ENCODE results near the gene PFDN1. TPM values are rescaled to one million over a fixed set of nuclear protein-coding genes. Genes with fewer than 3 reads are reported as not detected.

The PFDN1 gene
- total and polyA plus RNA-seq, 4 donors: 57.0 to 127 (median 95.8) TPM

DNA sequence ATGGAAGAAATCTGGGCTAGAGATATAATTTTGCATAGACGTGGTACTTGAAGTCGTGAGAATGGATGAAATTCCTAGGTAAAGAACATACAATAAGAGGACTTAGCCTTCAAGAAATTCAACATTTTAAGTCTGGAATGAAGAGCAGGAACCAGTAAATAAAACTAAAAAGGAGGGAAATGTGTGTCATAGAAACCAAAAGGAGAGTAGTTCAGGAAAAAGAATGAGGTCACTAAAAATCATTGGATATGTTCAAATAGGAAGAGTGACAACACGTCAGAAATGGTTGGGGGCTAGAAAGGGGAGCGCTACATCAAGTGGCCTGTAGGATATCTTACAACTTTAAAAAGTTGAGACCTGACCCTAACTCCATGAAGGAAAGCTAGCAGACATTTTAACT lies 44.0 kb downstream of the PFDN1 start:
- H3K4me1 ChIP-seq (ENCODE audit: control insufficient read depth, insufficient read depth, low read length): no peaks in the 10 kb centered on the region
- H3K27ac ChIP-seq (ENCODE audit: low read depth, low read length): no peak overlapping the region
- no peak for DNase-seq (ENCODE audit: low read depth in 4 of 6, low spot score in 6 of 6)
- no peaks in the 10 kb centered on the region for H3K27me3 ChIP-seq (ENCODE audit: control insufficient read depth, insufficient read depth, low read length)
- 94% methylated on average over 2 of the region's 4 CpGs for WGBS (ENCODE audit: insufficient coverage)
- no peaks in the 10 kb centered on the region for H3K9me3 ChIP-seq (ENCODE audit: control insufficient read depth, insufficient read depth, low read length)
- no peaks in the 10 kb centered on the region for H3K36me3 ChIP-seq (ENCODE audit: control insufficient read depth, insufficient read depth, low read length)
- no peak overlapping the region for H3K4me3 ChIP-seq (ENCODE audit: low read depth, low read length)

DNA sequence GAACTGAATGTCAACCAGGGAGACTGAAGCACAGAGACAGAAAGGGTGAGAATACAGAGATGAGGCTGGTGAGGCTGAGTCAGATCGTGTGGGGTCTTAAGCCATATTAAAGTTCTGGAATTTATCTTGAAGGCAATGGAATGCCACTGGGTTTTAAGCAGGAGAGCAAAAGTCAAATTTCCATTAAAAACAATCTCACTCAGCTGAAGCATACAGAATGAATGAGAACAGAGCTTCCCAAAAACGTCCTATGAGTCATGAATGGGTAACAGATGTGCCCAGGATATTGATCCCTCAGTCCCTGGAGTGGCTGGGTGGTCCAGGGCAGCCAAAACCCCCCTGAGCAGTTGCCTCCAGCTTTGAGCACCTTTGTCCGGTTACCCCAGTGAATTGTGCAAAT lies 44.9 kb downstream of the PFDN1 start:
- Histone ChIP-seq H3K27me3 (ENCODE audit: control insufficient read depth, insufficient read depth, low read length) (no peaks in the 10 kb centered on the region), H3K36me3 (ENCODE audit: control insufficient read depth, insufficient read depth, low read length) (no peaks in the 10 kb centered on the region), H3K4me1 (ENCODE audit: control insufficient read depth, insufficient read depth, low read length) (no peaks in the 10 kb centered on the region), H3K4me3 (ENCODE audit: low read depth, low read length) (no peak overlapping the region), H3K27ac (ENCODE audit: low read depth, low read length) (no peak overlapping the region), H3K9me3 (ENCODE audit: control insufficient read depth, insufficient read depth, low read length) (no peaks in the 10 kb centered on the region)
- 86% methylated on average over 1 of the region's 3 CpGs for WGBS (ENCODE audit: insufficient coverage)
- no peak for DNase-seq (ENCODE audit: low read depth in 4 of 6, low spot score in 6 of 6)

DNA sequence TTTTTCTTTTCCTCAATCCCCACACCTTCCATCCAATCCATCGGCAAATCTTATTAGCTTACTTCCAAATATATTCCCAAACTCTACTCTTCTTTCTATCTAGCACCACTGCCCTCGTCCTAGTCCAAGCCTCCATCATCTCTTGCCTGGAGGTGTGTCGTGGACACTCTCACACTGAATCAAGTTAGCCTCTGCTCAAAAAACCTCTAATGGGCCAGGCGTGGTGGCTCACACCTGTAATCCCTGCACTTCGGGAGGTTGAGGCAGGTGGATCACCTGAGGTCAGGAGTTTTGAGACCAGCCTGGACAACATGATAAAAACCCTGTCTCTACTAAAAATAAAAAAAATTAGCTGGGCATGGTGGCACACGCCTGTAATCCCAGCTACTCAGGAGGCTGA lies 46.2 kb downstream of the PFDN1 start:
- no peak for DNase-seq (ENCODE audit: low read depth in 4 of 6, low spot score in 6 of 6)
- Histone ChIP-seq H3K27ac (ENCODE audit: low read depth, low read length) (no peak overlapping the region), H3K27me3 (ENCODE audit: control insufficient read depth, insufficient read depth, low read length) (no peaks in the 10 kb centered on the region), H3K36me3 (ENCODE audit: control insufficient read depth, insufficient read depth, low read length) (peaks cover 3% of the 10 kb centered on the region), H3K4me3 (ENCODE audit: low read depth, low read length) (no peak overlapping the region), H3K9me3 (ENCODE audit: control insufficient read depth, insufficient read depth, low read length) (no peaks in the 10 kb centered on the region), H3K4me1 (ENCODE audit: control insufficient read depth, insufficient read depth, low read length) (peaks cover 4% of the 10 kb centered on the region)
- WGBS (ENCODE audit: insufficient coverage): 97% methylated on average over 3 of the region's 6 CpGs

DNA sequence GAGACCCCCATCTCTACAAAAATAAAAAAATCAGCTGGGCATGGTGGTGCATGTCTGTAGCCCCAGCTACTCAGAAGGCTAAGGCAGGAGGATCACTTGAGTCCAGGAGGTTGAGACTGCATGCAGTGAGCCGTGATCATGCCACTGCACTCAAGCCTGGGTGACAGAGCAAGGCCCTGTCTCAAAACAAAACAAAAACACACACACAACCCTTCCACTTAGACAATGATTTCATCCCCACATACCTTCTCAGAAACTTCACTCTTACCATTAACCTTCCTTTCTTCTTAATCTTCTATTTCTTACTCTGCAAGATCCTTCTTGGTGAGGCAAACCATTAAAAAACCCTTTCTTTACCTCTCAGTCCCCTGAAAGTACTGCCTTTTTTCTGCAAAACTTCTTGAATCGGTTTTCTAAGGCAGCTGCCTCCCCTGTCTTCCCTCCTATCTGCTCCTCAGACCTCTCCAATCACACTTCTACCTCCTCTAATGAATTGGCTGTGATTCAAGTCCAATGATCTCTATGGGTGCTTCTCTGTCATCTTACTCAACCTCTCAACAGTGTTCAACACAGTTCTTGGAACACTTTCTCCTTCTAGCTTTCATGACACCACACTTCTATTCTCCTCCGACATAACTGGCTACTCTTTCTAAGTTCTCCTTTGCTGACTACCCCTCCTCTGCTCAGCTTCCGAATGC lies 47.3 kb downstream of the PFDN1 start:
- peaks cover 3% of the 10 kb centered on the region for H3K36me3 ChIP-seq (ENCODE audit: control insufficient read depth, insufficient read depth, low read length)
- no peak for DNase-seq (ENCODE audit: low read depth in 4 of 6, low spot score in 6 of 6)
- H3K27me3 ChIP-seq (ENCODE audit: control insufficient read depth, insufficient read depth, low read length): no peaks in the 10 kb centered on the region
- 95% methylated on average over 4 of the region's 4 CpGs for WGBS (ENCODE audit: insufficient coverage)
- H3K27ac ChIP-seq (ENCODE audit: low read depth, low read length): no peak overlapping the region
- H3K4me3 ChIP-seq (ENCODE audit: low read depth, low read length): no peak overlapping the region
- H3K9me3 ChIP-seq (ENCODE audit: control insufficient read depth, insufficient read depth, low read length): no peaks in the 10 kb centered on the region
- H3K4me1 ChIP-seq (ENCODE audit: control insufficient read depth, insufficient read depth, low read length): peaks cover 4% of the 10 kb centered on the region

DNA sequence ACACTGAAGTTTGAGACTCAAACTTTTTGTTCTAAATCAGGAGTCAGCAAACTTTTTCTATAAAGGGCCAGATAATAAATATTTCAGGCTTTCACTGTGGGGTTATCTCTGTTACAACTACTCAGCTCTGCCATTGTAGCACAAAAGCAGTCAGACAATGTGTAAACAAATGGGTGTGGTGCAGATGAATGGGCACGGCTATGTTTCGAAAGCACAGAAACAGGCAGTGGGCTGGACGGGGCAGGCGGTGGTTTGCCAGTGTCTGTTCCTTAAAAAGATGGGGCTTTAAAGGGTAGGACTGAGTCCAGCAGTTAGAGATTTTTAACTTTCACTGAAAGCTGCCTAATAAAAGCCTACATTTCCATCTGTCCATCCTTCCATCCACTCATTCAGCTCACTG lies 48.9 kb downstream of the PFDN1 start:
- Histone ChIP-seq H3K4me3 (ENCODE audit: low read depth, low read length) (no peak overlapping the region), H3K36me3 (ENCODE audit: control insufficient read depth, insufficient read depth, low read length) (peaks cover 3% of the 10 kb centered on the region), H3K27me3 (ENCODE audit: control insufficient read depth, insufficient read depth, low read length) (no peaks in the 10 kb centered on the region), H3K4me1 (ENCODE audit: control insufficient read depth, insufficient read depth, low read length) (peaks cover 4% of the 10 kb centered on the region), H3K9me3 (ENCODE audit: control insufficient read depth, insufficient read depth, low read length) (no peaks in the 10 kb centered on the region), H3K27ac (ENCODE audit: low read depth, low read length) (no peak overlapping the region)
- DNase-seq (ENCODE audit: low read depth in 4 of 6, low spot score in 6 of 6): no peak
- 71% methylated on average over 3 of the region's 4 CpGs for WGBS (ENCODE audit: insufficient coverage)

DNA sequence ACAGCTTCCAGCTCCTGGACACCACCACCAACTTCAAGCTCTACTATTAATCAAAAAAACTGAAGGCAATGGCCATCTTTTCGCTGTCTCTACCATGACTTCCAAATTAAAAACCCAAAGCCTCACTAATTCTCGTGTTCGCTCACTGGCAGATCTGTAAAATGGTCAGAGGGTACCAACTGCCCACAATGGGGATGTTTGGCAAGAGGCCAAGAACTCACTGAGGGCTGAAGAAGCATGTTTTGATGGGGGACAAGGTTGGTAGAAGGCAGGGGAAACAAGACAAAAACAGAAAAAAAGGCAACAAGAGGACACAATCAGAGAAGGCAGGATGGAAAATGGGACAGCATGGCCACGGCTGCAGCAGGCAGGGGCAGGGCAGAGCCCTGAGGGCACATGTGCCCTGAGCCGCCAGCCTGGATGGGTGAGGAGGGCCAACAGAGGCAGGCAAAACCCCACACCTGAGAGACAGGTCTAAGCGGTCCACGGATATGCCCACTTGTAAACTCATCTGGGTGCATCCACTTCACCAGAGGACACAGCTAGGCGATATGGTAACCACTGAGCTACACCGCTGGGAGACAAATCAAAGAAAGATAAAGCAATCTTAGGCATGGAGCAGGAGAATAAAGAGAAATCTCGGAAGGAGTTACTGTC lies 50.3 kb downstream of the PFDN1 start:
- Histone ChIP-seq H3K4me1 (ENCODE audit: control insufficient read depth, insufficient read depth, low read length) (peaks cover 4% of the 10 kb centered on the region), H3K9me3 (ENCODE audit: control insufficient read depth, insufficient read depth, low read length) (no peaks in the 10 kb centered on the region), H3K4me3 (ENCODE audit: low read depth, low read length) (no peak overlapping the region), H3K27me3 (ENCODE audit: control insufficient read depth, insufficient read depth, low read length) (no peaks in the 10 kb centered on the region), H3K27ac (ENCODE audit: low read depth, low read length) (no peak overlapping the region), H3K36me3 (ENCODE audit: control insufficient read depth, insufficient read depth, low read length) (peaks cover 3% of the 10 kb centered on the region)
- DNase-seq (ENCODE audit: low read depth in 4 of 6, low spot score in 6 of 6): no peak
- 70% methylated on average over 5 of the region's 10 CpGs for WGBS (ENCODE audit: insufficient coverage)

DNA sequence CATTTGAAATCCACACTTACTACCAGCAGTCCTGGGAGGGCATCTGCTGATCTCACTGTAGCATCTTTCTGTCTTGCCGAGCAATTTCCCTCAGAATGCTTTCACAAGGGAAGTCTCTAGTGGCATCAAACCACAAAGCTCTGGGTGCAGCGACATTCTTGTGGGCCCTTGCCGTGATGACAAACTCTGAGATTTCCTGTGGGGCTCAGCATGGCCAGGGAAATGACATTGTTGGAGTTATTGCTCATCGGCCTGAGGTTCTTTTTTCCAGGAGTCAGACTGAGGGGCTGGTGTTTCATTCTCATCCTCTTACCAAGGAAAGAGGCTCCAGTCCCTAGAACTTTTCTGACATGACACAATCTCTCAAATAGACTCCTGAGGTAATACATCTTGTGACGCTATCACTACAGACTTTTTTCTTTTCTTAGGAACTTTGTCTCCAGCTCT lies 51.4 kb downstream of the PFDN1 start:
- Histone ChIP-seq H3K27ac (ENCODE audit: low read depth, low read length) (no peak overlapping the region), H3K4me1 (ENCODE audit: control insufficient read depth, insufficient read depth, low read length) (peaks cover 4% of the 10 kb centered on the region)
- WGBS (ENCODE audit: insufficient coverage): 75% methylated on average over 4 of the region's 5 CpGs

DNA sequence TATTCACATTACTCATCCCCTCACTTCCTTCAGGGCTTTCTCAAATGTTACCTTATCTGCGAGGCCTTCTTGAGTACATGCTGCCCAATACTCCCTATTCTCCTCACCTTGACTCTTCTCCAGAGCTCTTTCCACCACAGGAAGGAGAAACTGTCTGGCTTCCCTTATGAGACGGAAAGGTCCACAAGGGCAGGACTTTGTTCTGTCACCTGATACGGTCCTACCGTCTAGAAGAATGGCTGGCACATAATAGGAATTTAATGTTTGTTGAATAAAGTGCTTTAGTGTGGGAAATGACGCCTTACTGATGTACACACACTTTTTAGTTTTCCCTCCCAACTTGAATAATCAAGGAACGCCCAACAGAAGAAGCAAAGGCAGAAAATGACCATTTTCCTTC lies 52.5 kb downstream of the PFDN1 start:
- H3K4me3 ChIP-seq (ENCODE audit: low read depth, low read length): no peak overlapping the region
- H3K4me1 ChIP-seq (ENCODE audit: control insufficient read depth, insufficient read depth, low read length): peaks cover 13% of the 10 kb centered on the region
- 85% methylated on average over 2 of the region's 6 CpGs for WGBS (ENCODE audit: insufficient coverage)
- DNase-seq (ENCODE audit: low read depth in 4 of 6, low spot score in 6 of 6): no peak
- H3K27me3 ChIP-seq (ENCODE audit: control insufficient read depth, insufficient read depth, low read length): no peaks in the 10 kb centered on the region
- no peaks in the 10 kb centered on the region for H3K9me3 ChIP-seq (ENCODE audit: control insufficient read depth, insufficient read depth, low read length)
- peaks cover 3% of the 10 kb centered on the region for H3K36me3 ChIP-seq (ENCODE audit: control insufficient read depth, insufficient read depth, low read length)
- no peak overlapping the region for H3K27ac ChIP-seq (ENCODE audit: low read depth, low read length)

More for the DNA sequence above, 51.4 kb downstream of the PFDN1 start:
- Histone ChIP-seq H3K36me3 (ENCODE audit: control insufficient read depth, insufficient read depth, low read length) (peaks cover 3% of the 10 kb centered on the region), H3K4me3 (ENCODE audit: low read depth, low read length) (no peak overlapping the region), H3K27me3 (ENCODE audit: control insufficient read depth, insufficient read depth, low read length) (no peaks in the 10 kb centered on the region), H3K9me3 (ENCODE audit: control insufficient read depth, insufficient read depth, low read length) (no peaks in the 10 kb centered on the region)
- DNase-seq (ENCODE audit: low read depth in 4 of 6, low spot score in 6 of 6): no peak

DNA sequence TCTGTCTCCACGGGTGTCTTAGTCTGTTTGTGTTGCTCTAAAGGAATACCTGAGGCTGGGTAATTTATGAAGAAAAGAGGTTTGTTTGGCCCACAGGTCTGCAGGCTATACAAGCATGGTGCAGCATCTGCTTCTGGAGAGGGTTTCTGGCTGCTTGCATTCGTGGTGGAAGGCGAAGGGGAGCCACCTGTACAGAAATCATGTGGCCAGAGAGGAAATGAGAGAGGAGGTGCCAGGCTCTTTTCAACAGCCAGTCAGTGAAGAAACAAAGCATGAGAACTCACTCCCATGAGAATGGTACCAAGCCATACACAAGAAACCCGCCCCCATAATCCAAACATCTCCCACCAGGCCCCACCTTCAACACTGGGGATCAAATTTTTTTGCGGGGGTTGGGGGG lies 53.4 kb downstream of the PFDN1 start:
- Histone ChIP-seq H3K27me3 (ENCODE audit: control insufficient read depth, insufficient read depth, low read length) (no peaks in the 10 kb centered on the region), H3K9me3 (ENCODE audit: control insufficient read depth, insufficient read depth, low read length) (no peaks in the 10 kb centered on the region), H3K27ac (ENCODE audit: low read depth, low read length) (no peak overlapping the region), H3K36me3 (ENCODE audit: control insufficient read depth, insufficient read depth, low read length) (peaks cover 5% of the 10 kb centered on the region), H3K4me1 (ENCODE audit: control insufficient read depth, insufficient read depth, low read length) (peaks cover 21% of the 10 kb centered on the region), H3K4me3 (ENCODE audit: low read depth, low read length) (no peak overlapping the region)
- DNase-seq (ENCODE audit: low read depth in 4 of 6, low spot score in 6 of 6): no peak
- 86% methylated on average over 4 of the region's 5 CpGs for WGBS (ENCODE audit: insufficient coverage)

DNA sequence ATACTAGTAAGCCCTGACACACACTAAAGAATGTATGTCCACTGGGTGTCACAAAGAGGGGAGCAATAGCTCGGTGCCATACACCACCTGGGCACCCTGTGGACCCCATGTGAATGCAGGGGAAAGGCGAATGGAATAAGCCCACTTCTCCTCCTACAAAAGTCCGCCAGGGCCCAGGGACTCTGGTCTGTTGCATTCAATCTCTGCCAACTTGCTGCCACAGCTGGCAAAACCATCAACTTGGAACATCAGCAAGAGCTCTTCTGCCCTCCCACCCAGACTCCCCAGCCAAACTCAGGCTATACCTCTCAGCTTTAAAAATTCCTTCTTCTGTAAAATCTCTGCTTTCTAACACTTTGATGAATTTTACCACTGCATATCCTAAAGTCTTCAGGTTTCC lies 54.5 kb downstream of the PFDN1 start:
- H3K36me3 ChIP-seq (ENCODE audit: control insufficient read depth, insufficient read depth, low read length): peaks cover 6% of the 10 kb centered on the region
- no peak overlapping the region for H3K27ac ChIP-seq (ENCODE audit: low read depth, low read length)
- peaks cover 29% of the 10 kb centered on the region for H3K4me1 ChIP-seq (ENCODE audit: control insufficient read depth, insufficient read depth, low read length)
- H3K9me3 ChIP-seq (ENCODE audit: control insufficient read depth, insufficient read depth, low read length): no peaks in the 10 kb centered on the region
- H3K27me3 ChIP-seq (ENCODE audit: control insufficient read depth, insufficient read depth, low read length): no peaks in the 10 kb centered on the region
- H3K4me3 ChIP-seq (ENCODE audit: low read depth, low read length): no peak overlapping the region
- DNase-seq (ENCODE audit: low read depth in 4 of 6, low spot score in 6 of 6): peak in 1 of 6 donors; percentile 23
- 56% methylated on average over 3 of the region's 3 CpGs for WGBS (ENCODE audit: insufficient coverage)
